K562 (cell line): ENCODE measurements around the gene DHDDS. TPM values are rescaled to one million over a fixed set of nuclear protein-coding genes. Genes with fewer than 3 reads are reported as not detected.

Experiments
- FOSL1 ChIP-seq: fragments of 200-800 bp; sonication (Bioruptor generic); conservative IDR thresholded peaks from 2 replicates; pipeline ENCODE4 v1.6.1; 2016; ENCODE audit warnings: missing genetic modification characterization, missing compliant biosample characterization
- GABPB1 ChIP-seq: sonication (generic); formaldehyde crosslinking; IDR thresholded peaks from 2 replicates; pipeline ENCODE4 v1.8.0; 2022; ENCODE audit warnings: mild to moderate bottlenecking, missing genetic modification reagents
- MITF ChIP-seq: IDR thresholded peaks from 2 replicates; pipeline ENCODE4 v1.6.1; 2014; ENCODE audit warnings: antibody characterized with exemption
- NR1H2 ChIP-seq: sonication (generic); formaldehyde crosslinking; IDR thresholded peaks from 2 replicates; pipeline ENCODE4 v1.4.0; 2020; ENCODE audit warnings: mild to moderate bottlenecking, missing genetic modification reagents
- SMARCB1 ChIP-seq: IDR thresholded peaks from 2 replicates; pipeline ENCODE4 v1.6.1; 2011; ENCODE audit warnings: improper control_type of control experiment, low read depth; ENCODE audit not compliant: insufficient read length
- ZBTB34 ChIP-seq: fragments of 250-450 bp; sonication (Bioruptor Pico); IDR thresholded peaks from 2 replicates; pipeline ENCODE4 v1.8.0; 2021; ENCODE audit warnings: mild to moderate bottlenecking, moderate library complexity
- ZNF318 ChIP-seq, 2 experiments: fragments of 450-650 bp; IDR thresholded peaks; 2 replicates each; pipeline ENCODE4 v1.6.1; 2016; ENCODE audit warnings: mild to moderate bottlenecking in 2 of 2, borderline replicate concordance in 1 of 2, low read depth in 1 of 2, moderate library complexity in 1 of 2
- polyA plus RNA-seq, 8 experiments: library from polyadenylated mRNA; depleted of rRNA in 4 of 8; stranded (reverse) in 5 of 8; unstranded in 3 of 8; fragments of >200 nt; fragmentation: Nextera tagmentation in 2 of 8; fragmentation: Illumina TruSeq in 1 of 8; extraction: Ambion mirVana in 2 of 8; extraction: Trizol in 1 of 8; gene quantifications; 2 replicates each; pipeline versions ENCODE4 v1.2.1 to v1.2.3, GENCODE V29; 2011 to 2014; ENCODE audit warnings: inconsistent platforms in 1 of 8, missing spikeins in 1 of 8
- total RNA-seq, 7 experiments: library from RNA; depleted of rRNA in 6 of 7; stranded (reverse); fragments of >200 nt in 6 of 7; fragmentation: Illumina TruSeq in 2 of 7; extraction: Trizol in 2 of 7; gene quantifications; 2 replicates each; pipeline versions ENCODE4 v1.2.1 to v1.2.3, GENCODE V29; 2011 to 2021; ENCODE audit warnings: low replicate concordance in 1 of 7
- TF ChIP-seq, protein P1 (sequence below), 2 experiments: IDR thresholded peaks; 2 replicates each; pipeline ENCODE4 v1.6.1; 2011; ENCODE audit warnings: borderline replicate concordance in 1 of 2, control low read depth in 1 of 2, low read depth in 1 of 2, low read length in 1 of 2, mild to moderate bottlenecking in 1 of 2, mixed read lengths in 1 of 2, moderate library complexity in 1 of 2; ENCODE audit not compliant: insufficient read depth in 1 of 2, insufficient read length in 1 of 2, poor library complexity in 1 of 2, severe bottlenecking in 1 of 2; ENCODE audit errors: extremely low read depth in 1 of 2

Gene DHDDS
- total and polyA plus RNA-seq, 9 of the 15 experiments (the other 6 are each of a cell fraction or from before 2014, with no cell fraction given) = 33.3 to 55.0 (median 44.3) TPM

GRCh38 chr1:26431979-26432695, at the start of gene DHDDS (continued):
- TF ChIP-seq, protein P1, sequence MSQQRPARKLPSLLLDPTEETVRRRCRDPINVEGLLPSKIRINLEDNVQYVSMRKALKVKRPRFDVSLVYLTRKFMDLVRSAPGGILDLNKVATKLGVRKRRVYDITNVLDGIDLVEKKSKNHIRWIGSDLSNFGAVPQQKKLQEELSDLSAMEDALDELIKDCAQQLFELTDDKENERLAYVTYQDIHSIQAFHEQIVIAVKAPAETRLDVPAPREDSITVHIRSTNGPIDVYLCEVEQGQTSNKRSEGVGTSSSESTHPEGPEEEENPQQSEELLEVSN (IDR thresholded peaks at IDR 0.05; ENCODE audit: borderline replicate concordance in 1 of 2, extremely low read depth in 1 of 2, insufficient read depth in 1 of 2, insufficient read length in 1 of 2, low read depth in 1 of 2, low read length in 1 of 2, poor library complexity in 1 of 2, severe bottlenecking in 1 of 2) = peak; percentile 100
- TF ChIP-seq SMARCB1 (no peak), ZNF318 (IDR thresholded peaks at IDR 0.05; ENCODE audit: borderline replicate concordance in 1 of 2, low read depth in 1 of 2) (peak in 1 of 2 experiments; percentile 59; a peak in 2 of 4 replicates), GABPB1 (CRISPR knock-in tag) (peak; percentile 90), MITF (peak; percentile 93), NR1H2 (CRISPR knock-in tag) (peak; percentile 82; the same call in 1 of the 2 replicates), ZBTB34 (no peak), FOSL1 (tag) (peak; percentile 80)
